ENCODE results near the gene LRRK1. TPM values are rescaled to one million over a fixed set of nuclear protein-coding genes. Genes with fewer than 3 reads are reported as not detected.

The LRRK1 gene
- total and polyA plus RNA-seq, 2 of the 13 experiments (the other 11 are each of a cell fraction or from before 2014, with no cell fraction given): 0.13 to 1.2 TPM

GRCh38 chr15:101042320-101042719 lies 123.2 kb downstream of the LRRK1 start:
- CTCF ChIA-PET (ENCODE audit: low intra/inter-chr PET ratio, low total read pairs): no interaction called here
- Histone ChIP-seq H3K4me1 (ENCODE audit: insufficient read depth, low read length) (peaks cover 7% of the 10 kb centered on the region; the same call in 1 of the 2 replicates), H3K27ac (ENCODE audit: extremely low read length, insufficient read depth, low read length) (no peak overlapping the region), H3K4me2 (ENCODE audit: low read depth, low read length) (no peak overlapping the region), H3K79me2 (ENCODE audit: insufficient read depth, low read length) (no peaks in the 10 kb centered on the region), H2AFZ (ENCODE audit: low read length) (no peak overlapping the region), H3K9ac (ENCODE audit: insufficient read depth, low read depth, low read length) (no peak overlapping the region), H3K36me3 (replicated peaks in 1 of 2; ENCODE audit: control insufficient read depth in 1 of 2, insufficient read depth in 2 of 2, low read length in 2 of 2) (0 out of 5 replicates have a peak, but pooled peaks cover 0 to 2% of the 10 kb centered on the region in 2 experiments), H3K27me3 (ENCODE audit: control insufficient read depth in 1 of 2, insufficient read depth in 2 of 2, low read length in 2 of 2) (no peaks in the 10 kb centered on the region), H3K4me3 (replicated peaks in 1 of 3; ENCODE audit: insufficient read depth in 1 of 3, low read depth in 2 of 3, low read length in 3 of 3) (no peak overlapping the region), H4K20me1 (ENCODE audit: insufficient read depth, low read length) (no peaks in the 10 kb centered on the region), H3K9me3 (ENCODE audit: low read length) (no peaks in the 10 kb centered on the region)
- in situ Hi-C loops (cut with HindIII; ENCODE audit: extremely low pct_ligation_motif_present, low pct_unique_long_range_greater_than_20kb): no loop called here
- FAIRE-seq (no peak), ATAC-seq (no peak), DNase-seq (ENCODE audit: low spot score) (no peak)
- POLR2A ChIA-PET: no interaction called here
- WGBS (ENCODE audit: low lambda C conversion rate): 38% methylated on average over 4 of the region's 4 CpGs
- intact Hi-C loops (cut with micrococcal nuclease; ENCODE audit: unreplicated experiment): no loop called here
- TF ChIP-seq HOXA3 (CRISPR knock-in tag; IDR thresholded peaks at IDR 0.05): no peak
- no peak for TF ChIP-seq ARNT (IDR thresholded peaks at IDR 0.05)
- no peak for TF ChIP-seq MAZ (IDR thresholded peaks at IDR 0.05; ENCODE audit: borderline replicate concordance, low read depth, low read length)
- no peak for TF ChIP-seq MAZ (CRISPR knock-in tag; IDR thresholded peaks at IDR 0.05; ENCODE audit: low read depth)
- no peak for TF ChIP-seq ZNF619 (CRISPR knock-in tag; IDR thresholded peaks at IDR 0.05)
- no peak for TF ChIP-seq KLF11 (CRISPR knock-in tag; IDR thresholded peaks at IDR 0.05)
- TF ChIP-seq KDM6A (CRISPR knock-in tag; IDR thresholded peaks at IDR 0.05; ENCODE audit: low read depth): no peak
- TF ChIP-seq HOXA7 (CRISPR knock-in tag; IDR thresholded peaks at IDR 0.05): no peak
- BruUV-seq (replicated peaks): no TSS peak

DNA sequence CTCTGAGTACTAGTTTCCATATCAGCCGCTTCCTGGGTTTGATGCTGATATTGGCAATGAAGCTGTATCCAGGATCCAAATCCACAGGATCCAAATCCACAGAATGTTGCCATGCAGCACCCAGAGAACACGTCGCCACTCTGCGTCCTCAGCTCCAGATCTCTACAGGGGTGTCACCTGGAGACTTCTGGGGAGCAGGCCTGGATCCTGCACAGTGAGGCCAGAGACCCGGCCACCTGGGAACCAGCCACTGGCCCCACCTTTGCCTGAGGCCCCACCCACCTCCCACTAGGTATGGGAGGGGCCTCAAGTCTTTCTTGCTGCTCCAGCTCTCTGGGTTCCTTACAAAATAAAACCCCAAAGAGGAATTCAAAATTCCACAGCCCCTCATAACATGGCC lies 123.9 kb downstream of the LRRK1 start:
- no peak overlapping the region for H3K9ac ChIP-seq (ENCODE audit: insufficient read depth, low read depth, low read length)
- intact Hi-C loops (cut with micrococcal nuclease; ENCODE audit: unreplicated experiment): no loop called here
- 40% methylated on average over 1 of the region's 5 CpGs for WGBS (ENCODE audit: low lambda C conversion rate)

More for the DNA sequence above, 123.9 kb downstream of the LRRK1 start:
- FAIRE-seq (no peak), ATAC-seq (no peak), DNase-seq (ENCODE audit: low spot score) (no peak)
- CTCF ChIA-PET (ENCODE audit: low intra/inter-chr PET ratio, low total read pairs): no interaction called here
- Histone ChIP-seq H3K79me2 (ENCODE audit: insufficient read depth, low read length) (no peaks in the 10 kb centered on the region), H3K4me1 (ENCODE audit: insufficient read depth, low read length) (peaks cover 7% of the 10 kb centered on the region; the same call in 1 of the 2 replicates), H2AFZ (ENCODE audit: low read length) (no peak overlapping the region), H4K20me1 (ENCODE audit: insufficient read depth, low read length) (no peaks in the 10 kb centered on the region), H3K4me3 (replicated peaks in 1 of 3; ENCODE audit: insufficient read depth in 1 of 3, low read depth in 2 of 3, low read length in 3 of 3) (no peak overlapping the region), H3K27ac (ENCODE audit: extremely low read length, insufficient read depth, low read length) (no peak overlapping the region), H3K9me3 (ENCODE audit: low read length) (no peaks in the 10 kb centered on the region), H3K4me2 (ENCODE audit: low read depth, low read length) (no peak overlapping the region), H3K36me3 (replicated peaks in 1 of 2; ENCODE audit: control insufficient read depth in 1 of 2, insufficient read depth in 2 of 2, low read length in 2 of 2) (peaks cover 0 to 2% of the 10 kb centered on the region in 2 experiments; a peak in 1 of 5 replicates), H3K27me3 (ENCODE audit: control insufficient read depth in 1 of 2, insufficient read depth in 2 of 2, low read length in 2 of 2) (no peaks in the 10 kb centered on the region)
- POLR2A ChIA-PET: no interaction called here
- TF ChIP-seq ZFP41 (CRISPR knock-in tag; IDR thresholded peaks at IDR 0.05; ENCODE audit: borderline replicate concordance) (no peak), EP300 (IDR thresholded peaks at IDR 0.05; ENCODE audit: low read depth in 2 of 2, low read length in 2 of 2) (no peak), EP300 (CRISPR knock-in tag; IDR thresholded peaks at IDR 0.05; ENCODE audit: borderline replicate concordance) (no peak), ZNF558 (CRISPR knock-in tag; IDR thresholded peaks at IDR 0.05; ENCODE audit: borderline replicate concordance) (no peak), ZNF33A (CRISPR knock-in tag; IDR thresholded peaks at IDR 0.05; ENCODE audit: borderline replicate concordance) (no peak), ZNF772 (CRISPR knock-in tag; IDR thresholded peaks at IDR 0.05) (no peak), TARDBP (CRISPR knock-in tag; IDR thresholded peaks at IDR 0.05) (no peak), ZNF788 (CRISPR knock-in tag; IDR thresholded peaks at IDR 0.05; ENCODE audit: borderline replicate concordance) (no peak), AGO1 (IDR thresholded peaks at IDR 0.05; ENCODE audit: low read depth, low read length, poor library complexity, severe bottlenecking) (no peak)
- no TSS peak for BruUV-seq (replicated peaks)
- in situ Hi-C loops (cut with HindIII; ENCODE audit: extremely low pct_ligation_motif_present, low pct_unique_long_range_greater_than_20kb): no loop called here
